ENCODE measurements around the gene PTPN23. TPM values are rescaled to one million over a fixed set of nuclear protein-coding genes. Genes with fewer than 3 reads are reported as not detected.

Gene PTPN23
- total and polyA plus RNA-seq, 9 of the 15 experiments (the other 6 are each of a cell fraction or from before 2014, with no cell fraction given): 0.41 to 58.7 (median 7.2) TPM

DNA sequence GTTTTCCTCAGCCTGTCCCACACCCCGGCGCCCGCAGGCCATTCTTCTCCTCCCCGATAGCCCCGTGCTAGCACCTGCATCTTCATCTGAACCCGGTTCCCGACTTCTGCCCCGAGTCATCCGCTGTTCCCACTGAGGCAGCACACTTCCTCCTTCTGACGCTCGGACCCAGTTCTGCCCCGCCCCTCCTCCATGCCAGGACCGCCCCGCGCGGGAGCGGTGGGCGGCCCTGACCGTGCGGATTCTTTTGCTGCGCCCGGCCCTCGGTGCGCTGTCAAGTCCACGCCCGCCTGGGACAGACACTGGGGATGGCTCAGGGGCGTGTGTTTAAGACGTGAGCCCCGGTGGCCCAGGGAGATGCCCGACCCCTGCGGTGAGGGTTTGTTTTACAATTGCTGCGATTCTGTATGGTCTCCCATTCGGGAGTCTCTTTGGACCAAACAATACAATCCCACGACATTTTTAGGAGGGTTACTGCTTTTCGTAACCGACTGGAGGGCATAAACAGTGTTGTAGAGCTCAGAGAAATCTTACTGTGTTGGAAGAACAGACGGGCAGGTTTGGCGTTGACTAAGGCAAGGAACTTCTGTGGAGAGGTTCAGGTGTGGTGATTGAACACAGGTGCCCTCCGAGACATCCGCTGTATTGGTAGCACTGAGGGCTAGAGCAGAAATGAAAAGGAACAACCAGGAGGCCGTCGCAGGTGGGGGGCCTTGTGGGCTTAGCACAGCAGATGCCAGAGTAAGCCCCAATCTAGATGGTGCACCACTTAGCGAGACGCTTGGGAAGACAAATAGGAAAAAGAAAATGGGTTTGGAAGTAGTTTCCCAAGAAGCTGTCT is 716 bp downstream of the PTPN23 start (continued):
- no peak for TF ChIP-seq GTF2B (IDR thresholded peaks at IDR 0.05; ENCODE audit: extremely low read depth, insufficient read length)
- TF ChIP-seq RFX7 (CRISPR knock-in tag; IDR thresholded peaks at IDR 0.05): no peak
- TF ChIP-seq, protein P1, sequence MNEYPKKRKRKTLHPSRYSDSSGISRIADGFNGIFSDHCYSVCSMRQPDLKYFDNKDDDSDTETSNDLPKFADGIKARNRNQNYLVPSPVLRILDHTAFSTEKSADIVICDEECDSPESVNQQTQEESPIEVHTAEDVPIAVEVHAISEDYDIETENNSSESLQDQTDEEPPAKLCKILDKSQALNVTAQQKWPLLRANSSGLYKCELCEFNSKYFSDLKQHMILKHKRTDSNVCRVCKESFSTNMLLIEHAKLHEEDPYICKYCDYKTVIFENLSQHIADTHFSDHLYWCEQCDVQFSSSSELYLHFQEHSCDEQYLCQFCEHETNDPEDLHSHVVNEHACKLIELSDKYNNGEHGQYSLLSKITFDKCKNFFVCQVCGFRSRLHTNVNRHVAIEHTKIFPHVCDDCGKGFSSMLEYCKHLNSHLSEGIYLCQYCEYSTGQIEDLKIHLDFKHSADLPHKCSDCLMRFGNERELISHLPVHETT (CRISPR knock-in tag; conservative IDR thresholded peaks at IDR 0.05 in 1 of 2, IDR thresholded peaks at IDR 0.05 in 1 of 2): 0 out of 4 replicates have a peak, but pooled peaks of 1 of the 2 experiments have one; percentile 20
- peak; percentile 47 for TF ChIP-seq TBP (optimal IDR thresholded peaks at IDR 0.05; ENCODE audit: low read depth, low read length)
- TF ChIP-seq ZNF431 (CRISPR knock-in tag; IDR thresholded peaks at IDR 0.05): 0 out of 2 replicates have a peak, but pooled peaks have one; percentile 46

GRCh38 chr3:47384425-47384824 is 3.6 kb downstream of the PTPN23 start:
- no peak overlapping the region for H3K4me3 ChIP-seq
- no TSS peak for BruUV-seq (replicated peaks)
- H3K4me1 ChIP-seq (replicated peaks in 1 of 2; ENCODE audit: control insufficient read depth in 2 of 2, insufficient read depth in 2 of 2, low read length in 2 of 2): peaks cover 14 to 27% of the 10 kb centered on the region in 2 experiments
- ChIA-PET CTCF (ENCODE audit: low intra/inter-chr PET ratio) (no interaction called here), POLR2A (interaction anchor here (0.6 to 1.0 kb wide), 2 partner anchors 25 to 108 kb away, joined by 3 to 4 read pairs; no protein-coding TSS in a partner anchor)
- no peak for FAIRE-seq
- H3K9me3 ChIP-seq (replicated peaks; ENCODE audit: control insufficient read depth, insufficient read depth, low read depth, low read length): no peaks in the 10 kb centered on the region
- H3K27ac ChIP-seq (ENCODE audit: extremely low read depth, low read depth, low read length): no peak overlapping the region
- intact Hi-C loops (cut with micrococcal nuclease) (loop anchor here (5.0 kb wide), 1 partner anchor 398 kb away; the partner anchor contains the start of gene SMARCC1), in situ Hi-C loops (cut with MboI) (no loop called here)
- TF ChIP-seq EZH2 (IDR thresholded peaks at IDR 0.05; ENCODE audit: borderline replicate concordance, low read depth, low read length): no peak
- TF ChIP-seq, protein P2, sequence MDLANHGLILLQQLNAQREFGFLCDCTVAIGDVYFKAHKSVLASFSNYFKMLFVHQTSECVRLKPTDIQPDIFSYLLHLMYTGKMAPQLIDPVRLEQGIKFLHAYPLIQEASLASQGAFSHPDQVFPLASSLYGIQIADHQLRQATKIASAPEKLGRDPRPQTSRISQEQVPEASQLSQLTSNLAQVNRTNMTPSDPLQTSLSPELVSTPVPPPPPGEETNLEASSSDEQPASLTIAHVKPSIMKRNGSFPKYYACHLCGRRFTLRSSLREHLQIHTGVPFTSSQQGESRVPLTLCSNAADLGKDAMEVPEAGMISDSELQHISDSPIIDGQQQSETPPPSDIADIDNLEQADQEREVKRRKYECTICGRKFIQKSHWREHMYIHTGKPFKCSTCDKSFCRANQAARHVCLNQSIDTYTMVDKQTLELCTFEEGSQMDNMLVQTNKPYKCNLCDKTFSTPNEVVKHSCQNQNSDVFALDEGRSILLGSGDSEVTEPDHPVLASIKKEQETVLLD (IDR thresholded peaks at IDR 0.05): no peak
- no peak for TF ChIP-seq ZNF24 (IDR thresholded peaks at IDR 0.05)
- TF ChIP-seq CHD2 (IDR thresholded peaks at IDR 0.05; ENCODE audit: low read depth, low read length): no peak
- TF ChIP-seq, protein P3, sequence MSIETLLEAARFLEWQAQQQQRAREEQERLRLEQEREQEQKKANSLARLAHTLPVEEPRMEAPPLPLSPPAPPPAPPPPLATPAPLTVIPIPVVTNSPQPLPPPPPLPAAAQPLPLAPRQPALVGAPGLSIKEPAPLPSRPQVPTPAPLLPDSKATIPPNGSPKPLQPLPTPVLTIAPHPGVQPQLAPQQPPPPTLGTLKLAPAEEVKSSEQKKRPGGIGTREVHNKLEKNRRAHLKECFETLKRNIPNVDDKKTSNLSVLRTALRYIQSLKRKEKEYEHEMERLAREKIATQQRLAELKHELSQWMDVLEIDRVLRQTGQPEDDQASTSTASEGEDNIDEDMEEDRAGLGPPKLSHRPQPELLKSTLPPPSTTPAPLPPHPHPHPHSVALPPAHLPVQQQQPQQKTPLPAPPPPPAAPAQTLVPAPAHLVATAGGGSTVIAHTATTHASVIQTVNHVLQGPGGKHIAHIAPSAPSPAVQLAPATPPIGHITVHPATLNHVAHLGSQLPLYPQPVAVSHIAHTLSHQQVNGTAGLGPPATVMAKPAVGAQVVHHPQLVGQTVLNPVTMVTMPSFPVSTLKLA (conservative IDR thresholded peaks at IDR 0.05): no peak
- 76% methylated on average over 3 of the region's 4 CpGs for WGBS (ENCODE audit: insufficient coverage, low coverage, missing lambda C conversion rate)
- H3K9me1 ChIP-seq (ENCODE audit: control insufficient read depth, insufficient read depth, low read length): no peaks in the 10 kb centered on the region
- H3K36me3 ChIP-seq (ENCODE audit: control insufficient read depth, insufficient read depth, low read length): peaks cover 46% of the 10 kb centered on the region
- H3K9ac ChIP-seq (ENCODE audit: insufficient read depth in 1 of 2, low read depth in 2 of 2, low read length in 2 of 2): no peak overlapping the region
- H2AFZ ChIP-seq (ENCODE audit: low read depth, low read length): no peak overlapping the region
- no peaks in the 10 kb centered on the region for H3K27me3 ChIP-seq (ENCODE audit: control insufficient read depth in 2 of 2, insufficient read depth in 2 of 2, low read length in 2 of 2)
- H3K4me2 ChIP-seq (ENCODE audit: insufficient read depth, low read length): no peak overlapping the region
- H3K79me2 ChIP-seq (ENCODE audit: control insufficient read depth, insufficient read depth, low read length): peaks cover 85% of the 10 kb centered on the region
- H4K20me1 ChIP-seq (replicated peaks; ENCODE audit: control insufficient read depth, insufficient read depth, low read length): peaks cover 28% of the 10 kb centered on the region
- ATAC-seq: no peak
- no peak for DNase-seq (ENCODE audit: extremely low read depth in 1 of 4, low spot score in 3 of 4)
